Stomach (tissue), 4 donors: ENCODE measurements around the gene UTS2B.

Source experiments
- CTCF ChIP-seq, 7 experiments: fragments of 450-650 bp in 4 of 7; fragments of 200-600 bp in 3 of 7; sonication (generic) in 3 of 7; IDR thresholded peaks; one replicate each; pipeline ENCODE4 v1.5.1; 2016 to 2019; ENCODE audit warnings: antibody characterized with exemption in 7 of 7, control low read depth in 2 of 7, mild to moderate bottlenecking in 1 of 7
- EP300 ChIP-seq: sonication (generic); formaldehyde crosslinking; IDR thresholded peaks from one replicate; pipeline ENCODE4 v1.6.1; 2017; ENCODE audit warnings: antibody characterized with exemption
- POLR2A ChIP-seq, 4 donors: fragments of 450-650 bp; IDR thresholded peaks; one replicate each; pipeline ENCODE4 v1.6.1; 2016; ENCODE audit warnings: antibody characterized with exemption in 4 of 4, control low read depth in 2 of 4, mild to moderate bottlenecking in 1 of 4, moderate library complexity in 1 of 4

- TF ChIP-seq CTCF (IDR thresholded peaks at IDR 0.05) (no peak), POLR2A (IDR thresholded peaks at IDR 0.05) (no peak), EP300 (no peak)
Measured at GRCh38 chr3:191353022-191353777, 22.9 kb upstream of the UTS2B start.
